RCC 7860 (cell line): Measurements from ENCODE around the gene CELF2.

Experiments used
- DNase-seq: peaks from one replicate; pipeline ENCODE4 v3.0.0-alpha.2; 2015; ENCODE audit warnings: low spot score
- FAIRE-seq: peaks from 2 replicates; lab custom pipeline; 2012; peaks lifted over from hg19 to GRCh38; lab: Jason Lieb, UNC

CELF2 gene

GRCh38 chr10:11020548-11020942 is 2.9 kb downstream of the CELF2 start:
- FAIRE-seq (no peak), DNase-seq (no peak)

DNA sequence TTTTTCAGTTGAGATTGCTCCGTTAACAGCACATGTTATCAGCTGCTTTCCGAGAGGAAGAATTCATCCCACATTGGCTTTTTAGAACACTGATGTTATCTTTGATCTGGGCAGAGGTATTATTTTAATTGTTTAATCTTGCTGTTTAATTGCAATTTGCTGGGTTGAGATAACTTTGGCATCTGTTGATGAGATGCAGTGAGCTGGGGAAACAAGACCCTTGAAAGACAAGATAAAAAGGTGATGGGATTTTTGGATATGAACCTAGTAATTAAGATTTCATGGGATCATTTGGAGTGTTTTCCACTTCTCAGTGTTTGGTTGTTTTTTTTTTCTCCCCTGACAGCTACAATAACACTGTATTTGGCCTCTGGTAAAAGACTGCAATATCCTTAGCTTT is 4.5 kb downstream of the CELF2 start:
- FAIRE-seq = no peak
- no peak for DNase-seq

GRCh38 chr10:11023009-11023953 is 5.6 kb downstream of the CELF2 start:
- FAIRE-seq (no peak), DNase-seq (no peak)

DNA sequence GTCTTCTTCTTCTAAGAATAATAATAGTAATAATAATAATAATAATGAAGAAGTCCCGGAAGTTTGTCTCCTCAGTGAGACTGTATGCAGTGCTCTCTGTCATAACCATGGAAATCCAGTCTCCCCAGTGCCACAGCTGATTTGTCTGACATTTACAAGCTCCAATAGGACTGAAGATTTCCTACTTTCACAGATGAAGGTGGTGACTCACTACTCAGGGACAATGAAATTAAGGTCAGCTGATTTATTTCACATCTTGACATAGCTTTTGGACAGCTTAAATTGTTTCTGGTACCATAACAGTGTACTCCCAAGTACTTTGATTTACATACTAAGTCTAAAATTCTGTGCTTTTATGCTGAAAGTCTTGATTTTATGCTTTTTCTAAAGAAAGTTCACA is 6.9 kb downstream of the CELF2 start:
- DNase-seq (no peak), FAIRE-seq (no peak)

DNA sequence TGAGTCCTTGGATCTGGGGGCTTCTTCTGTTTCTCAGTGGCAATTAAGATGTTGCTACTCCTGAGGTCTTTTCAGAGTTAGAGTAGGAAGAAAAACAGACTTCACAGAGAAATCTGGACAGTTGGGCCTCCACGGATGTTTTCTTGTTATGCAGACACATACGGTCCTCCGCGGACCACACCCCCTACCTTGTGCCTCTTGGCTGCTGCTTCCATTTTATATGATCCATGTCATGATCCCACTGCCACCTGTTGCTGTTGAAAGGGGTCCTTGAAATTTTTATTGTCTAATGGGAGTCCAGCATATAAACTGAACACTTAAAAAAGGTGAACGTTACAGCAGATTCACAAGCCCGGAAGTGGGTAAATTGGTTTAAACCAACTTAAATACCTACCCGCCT is 8.3 kb downstream of the CELF2 start:
- FAIRE-seq (no peak), DNase-seq (no peak)

DNA sequence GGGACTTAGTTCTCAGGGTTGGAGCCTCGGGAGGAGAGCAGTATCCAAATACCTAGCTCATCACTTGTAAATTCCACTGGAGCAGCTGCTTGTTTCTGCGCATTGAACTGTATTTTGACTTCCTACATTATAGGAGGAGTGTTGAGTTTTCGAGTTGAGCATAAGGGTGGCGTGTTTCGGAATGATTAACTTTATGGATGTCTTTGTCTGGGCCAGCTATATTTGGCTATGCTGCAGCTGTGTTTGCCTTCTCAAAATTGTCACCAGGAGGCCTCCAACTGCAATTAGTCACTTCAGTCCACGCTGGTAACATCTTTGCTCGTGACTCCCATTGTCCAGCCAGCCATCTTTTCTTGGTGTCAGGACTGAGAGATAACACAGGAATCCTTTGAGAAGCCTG is 9.1 kb downstream of the CELF2 start:
- no peak for DNase-seq
- FAIRE-seq = no peak

DNA sequence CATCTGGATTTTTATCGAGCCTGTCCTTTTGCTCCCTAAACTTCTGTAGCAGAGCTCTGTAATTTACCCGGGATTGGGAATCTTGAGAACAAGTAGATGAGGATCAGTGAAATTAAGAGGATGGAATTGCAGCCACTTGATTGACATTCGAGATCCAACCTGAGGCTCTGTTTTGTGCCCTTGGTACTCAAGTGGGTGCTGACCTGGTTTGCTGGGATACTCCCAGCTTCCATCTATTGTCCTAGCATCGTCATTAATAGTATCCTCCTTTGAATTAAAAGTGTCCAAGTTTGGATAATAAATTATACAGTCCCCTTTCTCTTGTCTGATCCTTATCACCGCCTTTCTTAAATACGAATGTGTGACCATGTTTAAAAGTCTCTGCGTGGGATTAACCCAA is 17.1 kb downstream of the CELF2 start:
- DNase-seq (no peak), FAIRE-seq (no peak)

- peak; percentile 65 for FAIRE-seq
Measured at GRCh38 chr10:11035301-11035991, 17.8 kb downstream of the CELF2 start.

DNA sequence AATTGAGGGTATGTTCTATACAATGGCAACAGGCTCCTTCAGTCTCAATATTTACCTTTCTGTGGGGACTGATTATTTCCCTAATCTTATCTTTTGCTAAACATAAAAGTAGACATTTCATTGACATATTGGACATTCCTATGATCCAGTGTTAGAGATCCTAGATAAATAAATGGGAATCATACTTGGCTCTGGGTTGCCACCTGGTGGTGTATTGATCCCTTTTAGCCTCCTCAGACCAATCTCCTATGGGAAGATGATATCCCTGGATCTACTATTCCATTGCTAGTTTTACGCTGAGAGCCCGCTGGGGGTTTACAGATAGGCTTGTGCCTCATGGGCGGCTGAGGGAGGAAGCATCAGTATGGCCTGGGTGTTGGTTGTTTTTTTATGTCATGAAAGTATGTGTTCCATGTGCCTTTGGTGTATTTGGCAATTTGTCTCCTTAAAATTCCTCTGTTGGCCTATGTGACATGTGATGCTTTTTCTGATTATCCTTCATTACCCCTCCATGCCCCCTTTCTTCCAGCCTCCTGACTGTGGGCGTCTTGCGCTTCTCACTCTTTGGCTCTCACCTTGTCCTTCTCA is 18.8 kb downstream of the CELF2 start:
- FAIRE-seq (no peak), DNase-seq (peak; percentile 21)

More at GRCh38 chr10:11035301-11035991, 17.8 kb downstream of the CELF2 start:
- peak; percentile 43 for DNase-seq

DNA sequence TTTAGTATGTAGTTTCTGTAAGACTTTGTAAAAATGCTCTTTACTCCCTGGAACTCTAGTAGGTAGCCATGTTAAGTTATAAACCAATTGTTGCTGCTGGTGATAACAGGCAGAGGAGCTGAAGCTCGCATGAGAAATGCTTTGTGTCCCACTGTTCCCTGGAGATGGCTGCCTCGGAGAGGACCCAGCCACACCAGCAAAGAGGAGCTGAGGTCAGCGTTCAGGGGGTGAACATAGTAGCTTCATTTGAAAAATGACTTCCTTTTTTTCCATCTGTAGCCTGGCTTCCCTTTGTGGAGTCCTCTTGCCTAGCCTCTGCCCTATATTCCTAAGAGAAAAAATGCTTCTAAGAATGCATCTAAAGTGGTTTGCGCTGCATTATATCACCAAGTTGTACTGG is 20.3 kb downstream of the CELF2 start:
- FAIRE-seq (no peak), DNase-seq (no peak)

- FAIRE-seq (no peak), DNase-seq (no peak)
Measured at GRCh38 chr10:11042357-11042756, 24.7 kb downstream of the CELF2 start.

- DNase-seq = no peak
- FAIRE-seq = no peak
Measured at GRCh38 chr10:11043039-11043438, 25.4 kb downstream of the CELF2 start.

- no peak for FAIRE-seq
Measured at GRCh38 chr10:11043446-11044127, 25.9 kb downstream of the CELF2 start.

DNA sequence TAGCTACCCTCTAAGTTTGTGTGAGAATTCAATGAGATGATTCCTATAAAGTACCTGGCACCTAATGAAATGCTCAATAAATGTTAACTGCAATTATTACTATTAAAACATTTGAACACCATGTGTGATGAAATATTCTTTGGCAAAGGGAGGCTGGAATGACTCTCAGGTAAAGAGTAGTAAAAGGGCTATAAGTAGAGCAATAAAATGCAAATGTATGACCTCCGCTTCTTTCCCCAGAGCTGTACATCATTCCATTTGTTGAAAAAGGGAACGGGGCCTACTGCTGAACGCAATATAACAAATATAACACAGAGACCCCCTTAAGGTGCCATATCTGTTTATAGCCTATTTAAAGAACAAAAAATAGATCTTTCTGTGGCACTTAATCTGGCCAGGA is 27.8 kb downstream of the CELF2 start:
- FAIRE-seq (no peak), DNase-seq (no peak)

More at GRCh38 chr10:11043446-11044127, 25.9 kb downstream of the CELF2 start:
- DNase-seq = no peak

DNA sequence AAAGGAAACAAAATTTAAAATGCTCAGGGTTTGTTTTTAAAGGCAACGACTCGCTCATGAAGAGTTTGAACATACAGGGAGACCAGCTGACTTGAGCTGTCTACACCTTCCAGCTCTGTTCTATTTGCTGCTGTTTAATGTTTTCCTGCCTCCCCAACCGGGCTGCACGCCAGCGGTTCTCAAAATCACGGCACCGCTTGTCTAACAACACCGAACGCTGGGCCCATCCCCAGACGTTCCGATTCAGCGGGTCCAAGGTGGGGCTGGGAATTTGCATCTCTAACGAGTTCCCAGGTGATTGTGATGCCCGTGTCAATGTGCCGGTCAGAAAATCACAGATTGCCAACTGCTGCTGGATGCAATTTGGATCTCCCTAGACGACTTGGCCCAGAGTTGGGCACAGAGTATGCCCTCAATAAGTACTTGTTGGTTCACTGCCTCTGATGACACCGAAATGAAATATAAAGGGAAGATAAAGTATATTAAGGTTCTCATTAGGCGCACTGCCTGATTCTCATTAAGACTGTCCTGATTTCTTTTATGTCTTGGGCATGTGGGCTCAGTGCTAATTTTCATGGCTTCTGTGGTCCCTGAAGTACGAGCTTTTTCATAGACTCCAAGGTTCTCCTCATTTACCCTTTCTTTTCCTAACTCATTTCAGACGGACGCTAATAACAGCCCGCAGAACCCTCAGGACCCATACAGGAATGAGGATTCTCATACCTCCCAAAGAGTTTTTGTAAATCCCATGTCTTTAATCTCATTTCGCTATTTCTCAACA is 28.5 kb downstream of the CELF2 start:
- FAIRE-seq = no peak
- DNase-seq = no peak

DNA sequence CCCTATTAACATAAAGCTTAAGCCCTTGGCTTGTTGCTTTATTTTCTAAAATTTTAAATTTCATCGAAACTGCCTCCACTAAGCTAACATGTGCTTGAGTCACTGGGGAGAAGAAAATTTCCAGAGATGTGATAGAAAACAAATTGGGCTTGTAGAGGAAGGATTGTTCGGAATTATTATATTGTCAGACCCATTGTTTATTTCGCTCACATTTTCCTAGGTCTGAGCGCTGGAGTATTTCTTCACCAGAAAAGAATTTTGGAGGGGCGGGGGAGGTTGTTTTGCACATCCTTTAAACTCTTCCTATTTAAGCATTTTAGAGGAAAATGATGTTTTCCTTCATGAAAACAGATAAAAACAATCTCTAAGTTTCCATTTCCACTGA is 29.1 kb downstream of the CELF2 start:
- no peak for DNase-seq
- FAIRE-seq = no peak

DNA sequence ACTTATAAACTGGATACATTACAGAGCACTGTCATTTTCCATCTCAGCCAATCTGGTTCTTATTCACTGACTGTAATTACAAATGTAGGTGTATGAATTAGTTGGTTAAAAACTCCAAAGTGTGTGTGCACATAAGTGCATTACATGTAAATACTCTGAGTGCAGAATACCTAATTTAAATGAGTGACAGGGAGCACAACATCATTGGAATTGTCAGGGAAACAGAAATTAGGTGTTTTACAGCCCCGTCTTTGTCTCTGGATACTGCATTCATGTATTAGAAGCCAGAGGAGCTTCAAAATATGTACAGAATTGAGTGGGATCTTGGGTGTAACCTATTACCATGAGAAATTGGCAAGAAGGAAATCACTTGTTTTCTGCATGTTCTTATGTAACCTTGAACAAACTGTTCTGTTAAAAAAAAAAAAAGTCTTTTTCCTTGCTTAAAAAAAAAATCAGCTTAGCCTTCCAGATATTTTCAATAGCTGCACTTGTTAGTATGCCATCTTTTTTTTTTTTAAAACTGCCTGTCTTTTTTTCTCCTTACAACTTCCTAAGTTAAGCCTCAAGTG is 31.1 kb downstream of the CELF2 start:
- DNase-seq = no peak
- FAIRE-seq = no peak

DNA sequence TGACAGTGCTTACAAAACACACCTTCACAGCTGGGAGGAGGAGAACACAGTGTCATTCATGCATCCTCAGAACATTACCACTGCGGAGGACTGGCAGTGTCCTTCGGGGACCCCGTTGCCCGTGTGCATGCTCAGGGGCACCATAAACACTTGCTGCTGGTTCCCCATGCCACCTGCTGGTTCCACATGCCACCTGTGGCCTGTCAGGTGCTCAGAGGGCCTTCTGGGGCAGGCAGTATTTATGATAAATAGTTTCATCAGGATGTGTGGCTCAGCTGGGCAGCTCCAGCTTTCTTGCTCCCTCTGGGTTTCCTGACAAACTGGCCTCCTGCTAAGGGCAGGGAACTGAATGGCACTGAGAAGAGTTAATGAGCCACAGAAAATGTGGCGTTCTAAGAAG is 32.1 kb downstream of the CELF2 start:
- FAIRE-seq = no peak
- DNase-seq = no peak

GRCh38 chr10:11050301-11051287 is 32.9 kb downstream of the CELF2 start:
- FAIRE-seq = no peak
- DNase-seq = no peak
